ENCODE data around the gene SPATA31D4.
"Not testable (repeated sequence)": the region's sequence is repeated elsewhere in the genome, so short reads cannot be mapped to it uniquely, and the experiment has no call there.

The SPATA31D4 gene

DNA sequence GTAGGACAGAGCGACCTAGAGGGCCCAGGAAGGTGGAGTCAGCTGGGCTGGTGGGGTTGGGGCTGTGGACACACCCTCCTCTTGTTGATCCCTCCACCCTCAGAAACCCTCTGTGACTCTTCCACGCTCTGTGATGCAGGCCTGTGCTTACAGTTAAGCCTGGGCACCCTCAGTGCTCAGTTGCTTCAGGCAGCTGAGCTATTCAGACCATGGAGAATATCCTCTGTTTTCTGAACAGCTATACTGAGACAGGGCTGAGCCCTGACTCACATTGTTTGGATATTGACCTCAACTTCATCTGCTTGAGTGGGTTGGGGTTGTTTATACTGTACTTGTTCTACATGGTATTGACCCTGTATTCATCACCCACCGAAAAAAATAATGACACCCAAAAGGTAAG, at the start of gene SPATA31D4:
Gene SPATA31D4 (plus strand): TSS at position 124 of the 400 bp plus-strand sequence. CDS start 86 bp downstream, at position 210.
- not testable (repeated sequence) for DNase-seq

DNA sequence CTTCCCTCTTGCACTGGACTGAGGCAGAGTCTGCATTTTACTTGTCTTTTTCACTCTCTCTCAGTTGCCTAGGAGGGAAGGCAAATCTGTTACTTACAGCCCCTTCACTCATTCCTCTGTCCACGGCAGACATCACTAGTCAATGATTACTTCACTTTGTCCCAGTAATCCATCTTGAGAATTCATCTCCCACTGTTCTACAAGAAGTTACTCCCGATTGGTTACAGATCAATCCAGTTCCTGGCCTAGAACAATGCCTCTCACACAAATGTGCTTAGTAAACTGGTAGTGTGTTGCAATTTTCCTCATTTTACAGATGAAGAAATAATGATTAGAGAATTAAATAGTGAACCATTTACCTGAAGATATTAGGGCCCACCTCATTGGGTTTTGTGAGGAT, 49.7 kb upstream of the SPATA31D4 start:
- DNase-seq = no peak

- no peak for DNase-seq
Measured at GRCh38 chr9:81879501-81879916, 48.7 kb upstream of the SPATA31D4 start.

DNA sequence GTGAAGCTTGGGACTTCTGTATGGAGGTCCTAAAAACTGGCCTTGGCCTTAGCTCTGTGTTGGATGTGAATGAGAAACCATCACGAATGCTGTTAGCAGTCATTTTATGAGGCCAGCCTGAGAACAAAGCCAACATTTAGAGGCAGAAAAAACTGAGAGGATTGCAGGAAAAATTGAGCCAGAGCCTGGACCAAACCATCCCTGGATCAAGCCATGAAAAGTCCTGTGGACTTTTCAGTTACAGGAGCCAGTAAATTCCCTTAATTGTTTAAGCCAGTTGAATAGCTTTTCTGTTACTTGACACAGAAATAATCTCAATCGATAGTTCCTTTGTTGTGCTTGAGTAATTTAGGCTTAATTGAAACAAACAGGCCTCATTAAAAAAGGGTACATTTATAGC, 42.6 kb upstream of the SPATA31D4 start:
- DNase-seq = no peak

GRCh38 chr9:81886665-81887064, 41.6 kb upstream of the SPATA31D4 start:
- DNase-seq = no peak

- DNase-seq = no peak
Measured at GRCh38 chr9:81890104-81890503, 38.1 kb upstream of the SPATA31D4 start.

DNA sequence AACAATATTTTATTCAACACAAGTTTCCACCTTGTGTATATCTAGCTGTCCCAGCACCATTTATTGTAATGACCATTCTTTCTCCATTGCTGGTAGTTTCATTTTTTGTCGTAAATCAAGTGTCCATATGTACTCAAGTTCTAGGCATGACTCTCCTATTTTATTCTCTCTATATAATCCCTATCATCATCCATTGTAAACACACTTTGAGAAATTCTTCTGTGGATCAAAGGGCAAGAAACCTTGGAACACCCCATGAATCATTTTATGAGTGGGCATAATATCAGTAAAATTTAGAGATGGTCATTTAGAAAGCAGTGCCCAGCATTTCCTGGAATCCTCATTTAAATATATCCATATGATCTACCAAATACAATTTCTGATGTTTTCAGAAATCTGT, 35.8 kb upstream of the SPATA31D4 start:
- DNase-seq = no peak

DNA sequence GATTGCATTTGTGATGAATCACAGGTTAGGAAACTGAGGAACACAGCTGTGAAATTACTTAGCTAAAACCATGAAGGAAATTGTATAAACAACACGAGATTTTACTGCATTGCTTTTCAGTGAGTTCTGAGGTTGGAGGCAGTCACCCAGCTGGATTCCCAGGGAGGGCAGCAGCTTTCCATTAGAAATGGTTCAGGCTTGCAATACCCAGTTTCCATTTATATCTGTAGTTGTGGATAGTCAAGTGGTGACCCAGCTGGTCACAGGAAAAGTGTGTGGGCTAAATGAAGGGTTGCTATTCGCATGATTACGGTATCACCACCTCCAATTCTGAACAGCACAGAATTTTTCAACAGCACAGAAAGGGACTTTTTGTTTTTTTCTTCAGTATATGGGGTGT, 34.3 kb upstream of the SPATA31D4 start:
- no peak for DNase-seq

DNA sequence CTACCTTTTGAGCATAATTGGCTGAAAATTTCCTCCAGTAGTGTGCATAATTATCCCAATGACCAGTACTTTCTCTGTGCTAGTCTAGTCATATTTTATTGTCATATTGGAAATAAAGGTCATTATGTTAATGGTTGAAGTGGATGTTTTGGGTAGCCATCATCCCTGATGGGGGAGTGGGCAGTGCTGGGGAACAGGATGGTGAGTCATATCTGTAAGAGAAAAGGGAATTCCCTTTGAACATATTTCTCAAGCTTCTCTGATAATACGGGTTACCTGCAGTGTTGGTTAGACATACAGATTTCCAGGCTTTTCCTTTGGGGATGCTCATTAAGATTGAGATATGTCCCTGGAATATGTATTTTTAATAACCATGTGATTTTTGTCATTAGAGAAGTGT, 33.3 kb upstream of the SPATA31D4 start:
- no peak for DNase-seq

- no peak for DNase-seq
Measured at GRCh38 chr9:81896070-81896469, 32.2 kb upstream of the SPATA31D4 start.

DNA sequence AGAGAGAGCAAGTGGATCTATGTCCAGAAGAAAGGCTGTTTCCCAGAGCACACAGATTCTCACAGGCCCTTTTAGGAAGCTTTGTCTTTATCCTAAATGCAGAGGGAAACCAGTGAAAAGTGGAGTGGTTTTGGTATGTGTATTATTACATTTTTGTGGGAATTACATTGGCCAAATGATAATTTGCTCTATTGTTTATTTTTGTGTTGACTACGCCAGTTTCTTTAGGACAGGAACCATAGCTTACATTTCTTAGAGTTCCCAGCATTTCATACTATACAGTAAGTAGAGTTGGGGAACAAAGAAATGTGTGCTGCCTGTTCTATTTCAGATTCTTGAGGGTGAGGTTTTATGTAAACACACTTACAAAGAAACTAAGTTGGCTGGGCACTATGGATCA, 29.4 kb upstream of the SPATA31D4 start:
- DNase-seq = no peak

- DNase-seq = no peak
Measured at GRCh38 chr9:81902196-81902595, 26.0 kb upstream of the SPATA31D4 start.

DNA sequence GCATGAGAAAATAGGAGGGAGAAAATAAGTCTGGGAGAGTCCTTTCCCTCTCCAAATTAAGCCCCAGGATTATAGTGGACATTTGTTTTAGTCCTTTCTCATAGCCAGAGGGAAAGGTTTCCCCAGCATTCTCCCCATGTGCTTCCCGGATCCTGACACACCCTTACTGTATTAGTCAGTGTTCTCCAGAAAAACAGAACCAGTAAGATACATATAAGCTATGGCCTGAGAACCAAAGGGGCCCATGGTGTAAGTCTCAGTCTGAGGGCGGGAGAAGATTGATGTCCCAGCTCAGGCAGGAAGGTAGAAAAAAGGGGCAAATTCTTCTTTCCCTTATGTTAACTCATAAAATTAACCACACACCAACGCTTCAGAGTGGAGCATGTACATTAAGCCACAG, 25.6 kb upstream of the SPATA31D4 start:
- no peak for DNase-seq

DNA sequence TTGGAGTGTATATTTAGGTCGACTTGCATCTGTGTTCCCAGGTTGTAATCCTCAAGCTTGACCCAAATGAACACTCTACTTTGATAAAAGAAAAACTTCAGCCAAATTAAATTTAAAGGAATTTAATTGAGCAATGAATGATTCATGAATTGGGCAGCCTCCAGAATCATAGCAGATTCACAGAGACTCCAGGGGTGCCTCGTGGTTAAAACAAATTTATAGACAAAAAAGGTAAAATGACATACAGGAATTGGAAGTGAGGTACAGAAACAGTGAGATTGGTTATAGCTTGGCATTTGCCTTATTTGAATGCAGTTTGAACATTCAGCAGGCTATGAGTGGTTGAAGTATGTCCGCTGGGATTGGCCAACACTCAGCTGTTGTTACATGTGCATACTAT, 21.6 kb upstream of the SPATA31D4 start:
- DNase-seq = no peak

- no peak for DNase-seq
Measured at GRCh38 chr9:81912135-81912534, 16.1 kb upstream of the SPATA31D4 start.

DNA sequence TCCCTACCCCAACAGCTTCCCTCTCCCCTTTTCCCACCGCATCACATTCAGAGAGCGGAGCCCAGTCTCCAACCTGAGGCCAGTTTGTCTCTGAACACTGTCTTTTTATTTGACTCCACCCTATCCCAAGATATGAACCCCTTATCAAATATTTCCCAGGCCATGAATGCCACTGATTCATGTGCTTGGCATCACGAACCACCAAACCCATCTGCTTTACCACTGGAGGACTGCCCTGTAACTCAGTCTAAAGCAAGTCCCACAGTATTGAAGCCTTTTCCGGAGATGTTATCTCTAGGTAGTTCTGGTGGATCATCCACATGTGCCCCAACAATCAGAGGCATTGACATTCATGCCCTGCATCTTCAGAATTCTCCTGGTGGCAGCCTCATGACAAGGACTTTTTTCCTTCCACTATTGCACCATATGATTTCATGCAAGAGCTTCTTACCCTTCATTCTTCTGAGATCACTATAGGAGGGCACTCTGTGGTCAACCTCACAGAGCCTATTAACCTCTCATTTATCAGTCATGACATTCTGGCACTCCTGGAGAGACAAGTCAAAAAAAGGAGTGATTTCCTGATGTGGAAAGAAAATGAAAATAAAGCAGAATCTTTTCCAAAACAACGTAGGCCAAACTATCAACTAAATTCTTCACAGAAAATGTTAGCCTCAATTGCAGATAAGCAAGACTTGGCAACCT, 12.3 kb upstream of the SPATA31D4 start:
- no peak for DNase-seq

DNA sequence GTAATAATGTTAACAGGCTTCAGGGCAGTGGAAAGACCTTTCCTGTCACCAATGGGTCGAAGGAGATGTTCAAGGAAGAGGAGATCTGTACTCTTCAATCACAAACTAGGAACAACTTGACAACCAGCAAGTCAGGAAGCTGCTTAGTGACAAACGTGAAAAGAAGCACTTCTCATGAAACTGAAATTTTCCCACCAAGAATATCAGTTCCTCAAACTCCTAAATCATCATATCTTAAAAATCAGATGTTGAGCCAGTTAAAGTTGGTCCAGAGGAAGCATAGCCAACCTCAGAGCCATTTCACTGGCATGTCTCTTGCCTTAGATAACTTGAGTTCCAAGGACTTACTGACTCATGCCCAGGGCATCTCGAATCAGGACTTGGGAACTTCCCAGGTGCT, 9.7 kb upstream of the SPATA31D4 start:
- not testable (repeated sequence) for DNase-seq

- not testable (repeated sequence) for DNase-seq
Measured at GRCh38 chr9:81930147-81930546, 1.9 kb downstream of the SPATA31D4 start.

DNA sequence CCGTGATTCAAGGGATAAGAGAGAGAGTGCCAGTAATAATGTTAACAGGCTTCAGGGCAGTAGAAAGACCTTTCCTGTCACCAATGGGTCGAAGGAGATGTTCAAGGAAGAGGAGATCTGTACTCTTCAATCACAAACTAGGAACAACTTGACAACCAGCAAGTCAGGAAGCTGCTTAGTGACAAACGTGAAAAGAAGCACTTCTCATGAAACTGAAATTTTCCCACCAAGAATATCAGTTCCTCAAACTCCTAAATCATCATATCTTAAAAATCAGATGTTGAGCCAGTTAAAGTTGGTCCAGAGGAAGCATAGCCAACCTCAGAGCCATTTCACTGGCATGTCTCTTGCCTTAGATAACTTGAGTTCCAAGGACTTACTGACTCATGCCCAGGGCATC, 5.3 kb downstream of the SPATA31D4 start:
- DNase-seq = not testable (repeated sequence)

DNA sequence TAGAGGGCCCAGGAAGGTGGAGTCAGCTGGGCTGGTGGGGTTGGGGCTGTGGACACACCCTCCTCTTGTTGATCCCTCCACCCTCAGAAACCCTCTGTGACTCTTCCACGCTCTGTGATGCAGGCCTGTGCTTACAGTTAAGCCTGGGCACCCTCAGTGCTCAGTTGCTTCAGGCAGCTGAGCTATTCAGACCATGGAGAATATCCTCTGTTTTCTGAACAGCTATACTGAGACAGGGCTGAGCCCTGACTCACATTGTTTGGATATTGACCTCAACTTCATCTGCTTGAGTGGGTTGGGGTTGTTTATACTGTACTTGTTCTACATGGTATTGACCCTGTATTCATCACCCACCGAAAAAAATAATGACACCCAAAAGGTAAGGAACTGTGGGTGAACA, 15.2 kb downstream of the SPATA31D4 start, which contains the start of gene SPATA31D3:
Gene SPATA31D3 (plus strand): TSS at position 108 of the 400 bp plus-strand sequence. CDS start 86 bp downstream, at position 194.
- not testable (repeated sequence) for DNase-seq

- DNase-seq = not testable (repeated sequence)
Measured at GRCh38 chr9:81948650-81949049, 20.4 kb downstream of the SPATA31D4 start.

GRCh38 chr9:81953096-81953495, 24.9 kb downstream of the SPATA31D4 start:
- no peak for DNase-seq

GRCh38 chr9:81955625-81956024, 27.4 kb downstream of the SPATA31D4 start:
- no peak for DNase-seq

GRCh38 chr9:81964218-81965171, 36.3 kb downstream of the SPATA31D4 start:
- DNase-seq = no peak
